NCI-H226 (cell line): ENCODE results near the gene SEL1L3.
A peak's percentile ranks its signal among the peaks of the same experiment; 100 is the strongest.
"Not testable (repeated sequence)": the region's sequence is repeated elsewhere in the genome, so short reads cannot be mapped to it uniquely, and the experiment has no call there.

ENCODE experiments used
- DNase-seq: peaks from one replicate; pipeline ENCODE4 v3.0.0-alpha.2; 2015

SEL1L3 gene

GRCh38 chr4:25862411-25863346, at the start of gene SEL1L3:
SEL1L3 (minus strand) TSS chr4:25862988; CDS start chr4:25862836, 152 bp downstream.
- no peak for DNase-seq

- DNase-seq: no peak
Observed at GRCh38 chr4:25911356-25911755, 48.6 kb upstream of the SEL1L3 start.

GRCh38 chr4:25908491-25908901, 45.7 kb upstream of the SEL1L3 start:
- peak; percentile 88 for DNase-seq

- not testable (repeated sequence) for DNase-seq
Observed at GRCh38 chr4:25906113-25906512, 43.3 kb upstream of the SEL1L3 start.

- DNase-seq: no peak
Observed at GRCh38 chr4:25905371-25905770, 42.6 kb upstream of the SEL1L3 start.

- DNase-seq: no peak
Observed at GRCh38 chr4:25904748-25905082, 41.9 kb upstream of the SEL1L3 start.

- peak; percentile 17 for DNase-seq
Observed at GRCh38 chr4:25903900-25904747, 41.3 kb upstream of the SEL1L3 start.

GRCh38 chr4:25901030-25901430, 38.2 kb upstream of the SEL1L3 start:
- no peak for DNase-seq

- no peak for DNase-seq
Observed at GRCh38 chr4:25900310-25900709, 37.5 kb upstream of the SEL1L3 start.

GRCh38 chr4:25896776-25897539, 34.2 kb upstream of the SEL1L3 start:
- no peak for DNase-seq

GRCh38 chr4:25892796-25893195, 30.0 kb upstream of the SEL1L3 start:
- DNase-seq: no peak

GRCh38 chr4:25890571-25891485, 28.0 kb upstream of the SEL1L3 start:
- DNase-seq: no peak

GRCh38 chr4:25889589-25890503, 27.1 kb upstream of the SEL1L3 start:
- no peak for DNase-seq

GRCh38 chr4:25888781-25889180, 26.0 kb upstream of the SEL1L3 start:
- no peak for DNase-seq

GRCh38 chr4:25884031-25884782, 21.4 kb upstream of the SEL1L3 start:
- DNase-seq: no peak

- DNase-seq: no peak
Observed at GRCh38 chr4:25883565-25883964, 20.8 kb upstream of the SEL1L3 start.

- no peak for DNase-seq
Observed at GRCh38 chr4:25882226-25882625, 19.4 kb upstream of the SEL1L3 start.

- no peak for DNase-seq
Observed at GRCh38 chr4:25881193-25881592, 18.4 kb upstream of the SEL1L3 start.

GRCh38 chr4:25879991-25880651, 17.3 kb upstream of the SEL1L3 start:
- DNase-seq: no peak
